Loucy (cell line): ENCODE data around the gene PPM1F.
"Not testable (repeated sequence)": the region's sequence is repeated elsewhere in the genome, so short reads cannot be mapped to it uniquely, and the experiment has no call there.

Experiments used
- H2AFZ ChIP-seq: fragments of 200-600 bp; sonication (generic); 2 replicates; pipeline ENCODE4 v1.6.0; 2016; ENCODE audit warnings: antibody characterized with exemption, mild to moderate bottlenecking, low read length, moderate library complexity
- H3F3A ChIP-seq: fragments of 200-600 bp; 2 replicates; pipeline ENCODE4 v1.6.0; 2016; ENCODE audit warnings: antibody characterized with exemption, low read depth, mild to moderate bottlenecking
- H3K27me3 ChIP-seq: fragments of 200-600 bp; sonication (generic); 2 replicates; pipeline ENCODE4 v1.6.1; 2014; ENCODE audit warnings: low read length, mild to moderate bottlenecking; ENCODE audit not compliant: insufficient read depth, poor library complexity, severe bottlenecking
- H3K36me3 ChIP-seq: fragments of 200-600 bp; sonication (generic); 2 replicates; pipeline ENCODE4 v1.6.1; 2016; ENCODE audit warnings: low read length; ENCODE audit not compliant: insufficient read depth
- H3K4me1 ChIP-seq: fragments of 200-600 bp; sonication (generic); 2 replicates; pipeline ENCODE4 v1.5.1; 2014; ENCODE audit warnings: low read length, mild to moderate bottlenecking; ENCODE audit not compliant: insufficient read depth, poor library complexity, severe bottlenecking
- H3K4me2 ChIP-seq: fragments of 200-600 bp; sonication (generic); 2 replicates; pipeline ENCODE4 v1.6.0; 2014; ENCODE audit warnings: antibody characterized with exemption, low read length, low read depth, mild to moderate bottlenecking; ENCODE audit not compliant: poor library complexity, severe bottlenecking
- H3K4me3 ChIP-seq: fragments of 200-600 bp; sonication (generic); 2 replicates; pipeline ENCODE4 v1.5.1; 2014; ENCODE audit warnings: low read length, mild to moderate bottlenecking, mixed read lengths; ENCODE audit not compliant: poor library complexity, severe bottlenecking
- H3K79me2 ChIP-seq: fragments of 200-600 bp; sonication (generic); 2 replicates; pipeline ENCODE4 v1.6.1; 2014; ENCODE audit warnings: low read length; ENCODE audit not compliant: insufficient read depth
- H3K9ac ChIP-seq: fragments of 200-600 bp; sonication (generic); 2 replicates; pipeline ENCODE4 v1.6.0; 2014; ENCODE audit warnings: mild to moderate bottlenecking, low read depth, low read length, moderate library complexity; ENCODE audit not compliant: poor library complexity, severe bottlenecking
- H3K9me2 ChIP-seq: fragments of 200-600 bp; sonication (generic); replicated peaks from 2 replicates; pipeline ENCODE4 v1.6.1; 2016; ENCODE audit warnings: low read depth, low read length, mixed read lengths
- H3K9me3 ChIP-seq: fragments of 200-600 bp; sonication (generic); 2 replicates; pipeline ENCODE4 v1.6.1; 2014; ENCODE audit warnings: mild to moderate bottlenecking, antibody characterized with exemption, low read length, low read depth; ENCODE audit not compliant: insufficient read depth
- H4K20me1 ChIP-seq: fragments of 200-600 bp; sonication (generic); 2 replicates; pipeline ENCODE4 v1.6.0; 2014; ENCODE audit warnings: antibody characterized with exemption, low read length, mild to moderate bottlenecking; ENCODE audit not compliant: insufficient read depth, poor library complexity, severe bottlenecking
- CTCF ChIP-seq: fragments of 200-600 bp; sonication (generic); conservative IDR thresholded peaks from 2 replicates; pipeline ENCODE4 v1.5.1; 2014; ENCODE audit warnings: mild to moderate bottlenecking, antibody characterized with exemption, low read length
- EZH2phosphoT487 ChIP-seq: fragments of 200-600 bp; IDR thresholded peaks from 2 replicates; pipeline ENCODE4 v1.6.1; 2018; ENCODE audit warnings: antibody characterized with exemption, mild to moderate bottlenecking, moderate library complexity, borderline replicate concordance

The PPM1F gene

GRCh38 chr22:21940521-21940920 is 12.1 kb downstream of the PPM1F start:
- no peaks in the 10 kb centered on the region for H3K9me3 ChIP-seq
- no peaks in the 10 kb centered on the region for H4K20me1 ChIP-seq
- peaks cover 26% of the 10 kb centered on the region for H3K79me2 ChIP-seq
- H3K9me2 ChIP-seq = no peaks in the 10 kb centered on the region
- peak overlapping the region; percentile 98 for H3K9ac ChIP-seq
- H3K4me2 ChIP-seq = peak overlapping the region; percentile 85
- no peak for TF ChIP-seq CTCF
- no peak for TF ChIP-seq EZH2phosphoT487
- no peak overlapping the region for H2AFZ ChIP-seq
- peak overlapping the region; percentile 17 for H3K4me3 ChIP-seq
- H3F3A ChIP-seq = peaks cover 9% of the 10 kb centered on the region; the same call in 1 of the 2 replicates
- no peaks in the 10 kb centered on the region for H3K36me3 ChIP-seq
- H3K27me3 ChIP-seq = no peaks in the 10 kb centered on the region
- H3K4me1 ChIP-seq = peaks cover 71% of the 10 kb centered on the region

- H3K9me3 ChIP-seq, H3K9me2 ChIP-seq, H3K27me3 ChIP-seq, H2AFZ ChIP-seq, H4K20me1 ChIP-seq, H3F3A ChIP-seq, H3K36me3 ChIP-seq: not testable (repeated sequence)
- H3K4me2 ChIP-seq = peak overlapping the region; percentile 85
- H3K4me1 ChIP-seq = peaks cover 69% of the 10 kb centered on the region
- peak overlapping the region; percentile 98 for H3K9ac ChIP-seq
- H3K4me3 ChIP-seq = peak overlapping the region; percentile 92
- peaks cover 26% of the 10 kb centered on the region for H3K79me2 ChIP-seq
Measured at GRCh38 chr22:21939935-21940334, 12.7 kb downstream of the PPM1F start.

GRCh38 chr22:21939461-21939913 is 13.2 kb downstream of the PPM1F start:
- H3K9ac ChIP-seq = peak overlapping the region; percentile 98
- H3K4me2 ChIP-seq = peak overlapping the region; percentile 85
- H3F3A ChIP-seq = peaks cover 9% of the 10 kb centered on the region; the same call in 1 of the 2 replicates
- TF ChIP-seq CTCF = peak; percentile 20; the same call in 1 of the 2 replicates
- no peak for TF ChIP-seq EZH2phosphoT487
- H4K20me1 ChIP-seq = no peaks in the 10 kb centered on the region
- peaks cover 67% of the 10 kb centered on the region for H3K4me1 ChIP-seq
- H3K27me3 ChIP-seq = no peaks in the 10 kb centered on the region
- peaks cover 26% of the 10 kb centered on the region for H3K79me2 ChIP-seq
- peaks cover 5% of the 10 kb centered on the region; the same call in 1 of the 2 replicates for H3K36me3 ChIP-seq
- no peaks in the 10 kb centered on the region for H3K9me2 ChIP-seq
- peak overlapping the region; percentile 92 for H3K4me3 ChIP-seq
- H3K9me3 ChIP-seq = no peaks in the 10 kb centered on the region
- H2AFZ ChIP-seq = no peak overlapping the region

GRCh38 chr22:21938906-21939305 is 13.7 kb downstream of the PPM1F start:
- Histone ChIP-seq H3K4me3 (peak overlapping the region; percentile 92), H3K27me3 (no peaks in the 10 kb centered on the region), H3K4me1 (peaks cover 66% of the 10 kb centered on the region), H3K36me3 (peaks cover 5% of the 10 kb centered on the region; the same call in 1 of the 2 replicates), H4K20me1 (no peaks in the 10 kb centered on the region), H3K4me2 (peak overlapping the region; percentile 85), H3K9ac (peak overlapping the region; percentile 98), H3K9me3 (no peaks in the 10 kb centered on the region), H3K9me2 (no peaks in the 10 kb centered on the region), H3F3A (peaks cover 9% of the 10 kb centered on the region; the same call in 1 of the 2 replicates), H3K79me2 (peaks cover 26% of the 10 kb centered on the region), H2AFZ (no peak overlapping the region)
- TF ChIP-seq CTCF (no peak), EZH2phosphoT487 (no peak)
